ENCODE measurements around the gene STT3B.

Gene STT3B

DNA sequence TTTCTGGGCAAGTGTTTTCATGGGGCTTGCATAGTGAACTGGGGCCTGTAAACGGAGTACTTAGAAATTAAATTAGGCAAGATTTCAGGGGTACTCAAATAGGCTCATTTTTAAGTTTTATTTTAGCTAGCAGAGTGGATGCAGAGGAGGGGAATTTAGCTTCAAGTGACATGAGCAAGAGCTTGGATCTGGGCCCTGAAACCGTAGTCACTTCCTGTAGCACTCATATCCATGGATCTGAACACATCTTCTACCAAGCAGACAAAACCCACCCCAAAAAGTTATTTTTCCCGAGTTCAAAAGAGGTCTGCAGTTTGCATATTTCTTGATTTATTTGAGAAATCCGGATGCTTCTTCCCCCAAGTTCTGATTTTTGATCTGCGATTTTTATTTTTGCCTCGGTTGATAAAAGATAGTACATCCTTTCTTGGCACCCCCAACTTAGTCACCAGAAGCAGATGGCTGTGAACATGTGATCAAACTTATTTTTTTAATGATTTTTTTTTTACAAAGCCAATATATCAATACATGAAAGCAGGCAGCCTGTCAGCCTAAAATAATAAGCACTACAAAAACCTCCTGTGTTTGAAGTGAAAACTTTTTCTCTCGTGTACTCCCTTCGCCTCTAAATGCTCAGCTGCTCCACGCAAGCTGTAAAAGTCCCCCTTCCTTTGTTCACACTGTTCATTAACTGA lies 36.6 kb upstream of the STT3B start:
- no peaks in the 10 kb centered on the region for H3K36me3 ChIP-seq (ENCODE audit: control insufficient read depth in 1 of 2, insufficient read depth in 2 of 2, low read depth in 1 of 2, low read length in 2 of 2)
- H4K91ac ChIP-seq (ENCODE audit: low read length): no peak overlapping the region
- no peak overlapping the region for H3K18ac ChIP-seq (ENCODE audit: low read depth in 1 of 2, low read length in 2 of 2)
- no peak overlapping the region for H3K4ac ChIP-seq (ENCODE audit: low read depth in 1 of 2, low read length in 2 of 2)
- H2BK120ac ChIP-seq (ENCODE audit: low read depth, low read length): no peak overlapping the region
- H3K4me3 ChIP-seq (ENCODE audit: insufficient read depth in 1 of 2, low read depth in 1 of 2, low read length in 2 of 2): no peak overlapping the region
- H2AFZ ChIP-seq (ENCODE audit: low read depth, low read length): no peak overlapping the region
- H3K4me1 ChIP-seq (ENCODE audit: control insufficient read depth, insufficient read depth, low read depth, low read length): no peaks in the 10 kb centered on the region
- H2BK5ac ChIP-seq (ENCODE audit: low read depth, low read length, poor library complexity, severe bottlenecking): no peak overlapping the region
- H3K9me3 ChIP-seq (ENCODE audit: control insufficient read depth, low read length): no peaks in the 10 kb centered on the region
- peaks cover 0 to 6% of the 10 kb centered on the region in 2 experiments for H3K27me3 ChIP-seq (ENCODE audit: control insufficient read depth in 1 of 2, insufficient read depth in 1 of 2, low read length in 2 of 2)
- no peak overlapping the region for H2BK15ac ChIP-seq (ENCODE audit: low read depth, poor library complexity, severe bottlenecking)
- no peaks in the 10 kb centered on the region for H3K79me1 ChIP-seq (replicated peaks; ENCODE audit: low read length, poor library complexity, severe bottlenecking)
- no peak for DNase-seq
- H3K27ac ChIP-seq (ENCODE audit: low read length, poor library complexity, severe bottlenecking): no peak overlapping the region
- no peak overlapping the region for H3K14ac ChIP-seq (ENCODE audit: low read length in 2 of 2)
- H3K23ac ChIP-seq (ENCODE audit: low read length in 2 of 2): no peak overlapping the region
- no peak overlapping the region for H2BK12ac ChIP-seq (ENCODE audit: low read length in 2 of 2)
- no peak overlapping the region for H4K8ac ChIP-seq (ENCODE audit: low read length)
- 86% methylated on average over 8 of the region's 9 CpGs for WGBS
- H3K4me2 ChIP-seq (ENCODE audit: low read length, poor library complexity, severe bottlenecking): no peak overlapping the region
- H3K9ac ChIP-seq (ENCODE audit: low read length): peak overlapping the region; percentile 44
- H2AK5ac ChIP-seq (ENCODE audit: low read length, severe bottlenecking): no peak overlapping the region

DNA sequence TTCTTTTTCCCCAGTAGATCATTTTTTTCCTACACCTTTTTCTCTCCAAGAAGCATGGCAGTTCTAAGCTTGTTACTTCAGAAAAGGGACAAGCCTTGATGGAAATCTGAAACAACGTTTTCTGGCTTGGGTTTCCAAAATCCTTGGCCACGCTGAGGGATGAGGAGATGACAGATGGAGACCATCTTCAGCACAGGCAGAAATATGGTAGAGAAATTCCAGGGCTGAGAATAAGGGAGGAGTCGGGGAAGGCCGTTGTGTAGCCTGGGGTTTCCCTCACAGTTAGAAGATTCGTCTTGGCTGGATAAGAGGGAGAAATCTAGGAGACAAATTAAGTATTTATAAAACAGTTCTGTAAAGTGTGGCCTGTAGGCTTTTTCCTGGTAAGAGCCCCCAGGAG lies 33.9 kb upstream of the STT3B start:
- Histone ChIP-seq H3K27ac (ENCODE audit: low read length, poor library complexity, severe bottlenecking) (no peak overlapping the region), H2BK5ac (ENCODE audit: low read depth, low read length, poor library complexity, severe bottlenecking) (no peak overlapping the region), H3K79me1 (replicated peaks; ENCODE audit: low read length, poor library complexity, severe bottlenecking) (no peaks in the 10 kb centered on the region), H3K36me3 (ENCODE audit: control insufficient read depth in 1 of 2, insufficient read depth in 2 of 2, low read depth in 1 of 2, low read length in 2 of 2) (no peaks in the 10 kb centered on the region), H2AFZ (ENCODE audit: low read depth, low read length) (no peak overlapping the region), H2BK15ac (ENCODE audit: low read depth, poor library complexity, severe bottlenecking) (no peak overlapping the region), H3K23ac (ENCODE audit: low read length in 2 of 2) (no peak overlapping the region), H4K8ac (ENCODE audit: low read length) (no peak overlapping the region), H2AK5ac (ENCODE audit: low read length, severe bottlenecking) (no peak overlapping the region), H3K4me2 (ENCODE audit: low read length, poor library complexity, severe bottlenecking) (no peak overlapping the region), H3K9ac (ENCODE audit: low read length) (no peak overlapping the region), H2BK120ac (ENCODE audit: low read depth, low read length) (no peak overlapping the region), H2BK12ac (ENCODE audit: low read length in 2 of 2) (no peak overlapping the region), H3K27me3 (ENCODE audit: control insufficient read depth in 1 of 2, insufficient read depth in 1 of 2, low read length in 2 of 2) (peaks cover 0 to 10% of the 10 kb centered on the region in 2 experiments), H3K9me3 (ENCODE audit: control insufficient read depth, low read length) (no peaks in the 10 kb centered on the region), H3K18ac (ENCODE audit: low read depth in 1 of 2, low read length in 2 of 2) (no peak overlapping the region), H4K91ac (ENCODE audit: low read length) (no peak overlapping the region), H3K4me1 (ENCODE audit: control insufficient read depth, insufficient read depth, low read depth, low read length) (no peaks in the 10 kb centered on the region), H3K4ac (ENCODE audit: low read depth in 1 of 2, low read length in 2 of 2) (no peak overlapping the region), H3K14ac (ENCODE audit: low read length in 2 of 2) (no peak overlapping the region), H3K4me3 (ENCODE audit: insufficient read depth in 1 of 2, low read depth in 1 of 2, low read length in 2 of 2) (no peak overlapping the region)
- DNase-seq: no peak
- WGBS: 87% methylated on average over 5 of the region's 5 CpGs

DNA sequence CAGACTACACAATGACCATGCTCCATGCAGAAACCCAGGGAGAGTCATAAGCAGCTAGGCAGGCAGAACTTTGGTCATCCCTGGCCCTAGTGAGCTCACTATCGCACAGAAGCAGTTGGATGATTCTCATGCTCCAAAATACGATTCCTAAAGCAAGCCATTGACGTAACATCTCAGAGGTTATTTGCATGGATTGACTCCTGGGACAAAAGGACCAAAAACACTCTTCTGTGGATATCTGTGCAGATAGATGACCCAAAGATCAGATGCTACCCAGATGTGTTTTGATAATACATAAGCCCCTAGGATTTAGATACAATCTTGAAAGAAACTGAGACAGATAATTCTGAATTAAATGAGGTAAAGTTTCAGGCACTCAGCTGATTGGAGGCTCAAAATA lies 33.4 kb upstream of the STT3B start:
- Histone ChIP-seq H2AK5ac (ENCODE audit: low read length, severe bottlenecking) (no peak overlapping the region), H2BK12ac (ENCODE audit: low read length in 2 of 2) (no peak overlapping the region), H3K36me3 (ENCODE audit: control insufficient read depth in 1 of 2, insufficient read depth in 2 of 2, low read depth in 1 of 2, low read length in 2 of 2) (no peaks in the 10 kb centered on the region), H3K14ac (ENCODE audit: low read length in 2 of 2) (no peak overlapping the region), H3K4me3 (ENCODE audit: insufficient read depth in 1 of 2, low read depth in 1 of 2, low read length in 2 of 2) (no peak overlapping the region), H4K91ac (ENCODE audit: low read length) (no peak overlapping the region), H3K4ac (ENCODE audit: low read depth in 1 of 2, low read length in 2 of 2) (no peak overlapping the region), H2BK120ac (ENCODE audit: low read depth, low read length) (no peak overlapping the region), H3K4me2 (ENCODE audit: low read length, poor library complexity, severe bottlenecking) (no peak overlapping the region), H3K9ac (ENCODE audit: low read length) (no peak overlapping the region), H3K18ac (ENCODE audit: low read depth in 1 of 2, low read length in 2 of 2) (no peak overlapping the region), H3K9me3 (ENCODE audit: control insufficient read depth, low read length) (no peaks in the 10 kb centered on the region), H3K27me3 (ENCODE audit: control insufficient read depth in 1 of 2, insufficient read depth in 1 of 2, low read length in 2 of 2) (peaks cover 0 to 10% of the 10 kb centered on the region in 2 experiments), H3K27ac (ENCODE audit: low read length, poor library complexity, severe bottlenecking) (no peak overlapping the region), H2AFZ (ENCODE audit: low read depth, low read length) (no peak overlapping the region), H3K4me1 (ENCODE audit: control insufficient read depth, insufficient read depth, low read depth, low read length) (no peaks in the 10 kb centered on the region), H3K79me1 (replicated peaks; ENCODE audit: low read length, poor library complexity, severe bottlenecking) (no peaks in the 10 kb centered on the region), H4K8ac (ENCODE audit: low read length) (no peak overlapping the region), H3K23ac (ENCODE audit: low read length in 2 of 2) (no peak overlapping the region), H2BK5ac (ENCODE audit: low read depth, low read length, poor library complexity, severe bottlenecking) (no peak overlapping the region), H2BK15ac (ENCODE audit: low read depth, poor library complexity, severe bottlenecking) (no peak overlapping the region)
- WGBS: 89% methylated on average over 3 of the region's 3 CpGs
- DNase-seq: no peak

DNA sequence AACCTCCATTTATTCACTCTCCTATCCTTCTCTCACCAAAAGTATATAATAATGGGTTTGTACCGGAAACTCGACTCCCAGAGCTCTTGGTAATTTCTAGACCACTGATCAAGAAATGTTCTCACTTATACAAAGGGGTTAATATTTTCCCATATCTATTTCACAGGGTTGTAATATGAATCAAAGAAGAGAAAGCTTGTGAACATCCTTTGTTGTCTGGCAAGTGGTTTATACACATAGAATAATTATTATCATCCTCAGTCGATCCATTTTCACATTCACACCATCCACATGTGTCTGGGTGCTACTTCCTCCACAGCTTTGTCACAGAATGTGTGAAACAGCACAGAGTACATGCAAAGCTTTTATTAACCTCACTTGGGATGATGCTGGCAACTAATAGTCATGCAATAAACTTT lies 29.9 kb upstream of the STT3B start:
- peaks cover 0 to 29% of the 10 kb centered on the region in 2 experiments for H3K27me3 ChIP-seq (ENCODE audit: control insufficient read depth in 1 of 2, insufficient read depth in 1 of 2, low read length in 2 of 2)
- H2BK15ac ChIP-seq (ENCODE audit: low read depth, poor library complexity, severe bottlenecking): no peak overlapping the region
- H4K8ac ChIP-seq (ENCODE audit: low read length): no peak overlapping the region
- no peak overlapping the region for H3K4me2 ChIP-seq (ENCODE audit: low read length, poor library complexity, severe bottlenecking)
- H3K23ac ChIP-seq (ENCODE audit: low read length in 2 of 2): no peak overlapping the region
- WGBS: 100% methylated on average over 1 of the region's 3 CpGs
- H3K9ac ChIP-seq (ENCODE audit: low read length): no peak overlapping the region
- H3K14ac ChIP-seq (ENCODE audit: low read length in 2 of 2): no peak overlapping the region
- no peaks in the 10 kb centered on the region for H3K36me3 ChIP-seq (ENCODE audit: control insufficient read depth in 1 of 2, insufficient read depth in 2 of 2, low read depth in 1 of 2, low read length in 2 of 2)
- no peak overlapping the region for H3K4ac ChIP-seq (ENCODE audit: low read depth in 1 of 2, low read length in 2 of 2)
- no peak overlapping the region for H2BK12ac ChIP-seq (ENCODE audit: low read length in 2 of 2)
- no peak overlapping the region for H2BK120ac ChIP-seq (ENCODE audit: low read depth, low read length)
- no peak overlapping the region for H2AFZ ChIP-seq (ENCODE audit: low read depth, low read length)
- no peaks in the 10 kb centered on the region for H3K9me3 ChIP-seq (ENCODE audit: control insufficient read depth, low read length)
- no peak overlapping the region for H3K27ac ChIP-seq (ENCODE audit: low read length, poor library complexity, severe bottlenecking)
- H3K4me3 ChIP-seq (ENCODE audit: insufficient read depth in 1 of 2, low read depth in 1 of 2, low read length in 2 of 2): no peak overlapping the region
- no peak overlapping the region for H3K18ac ChIP-seq (ENCODE audit: low read depth in 1 of 2, low read length in 2 of 2)
- no peak overlapping the region for H2BK5ac ChIP-seq (ENCODE audit: low read depth, low read length, poor library complexity, severe bottlenecking)
- H2AK5ac ChIP-seq (ENCODE audit: low read length, severe bottlenecking): no peak overlapping the region
- no peaks in the 10 kb centered on the region for H3K79me1 ChIP-seq (replicated peaks; ENCODE audit: low read length, poor library complexity, severe bottlenecking)
- DNase-seq: no peak
- no peaks in the 10 kb centered on the region for H3K4me1 ChIP-seq (ENCODE audit: control insufficient read depth, insufficient read depth, low read depth, low read length)
- H4K91ac ChIP-seq (ENCODE audit: low read length): no peak overlapping the region

Measured in mesenchymal stem cell (in vitro differentiated cells and primary cell).